Hippocampal formation (tissue), 2 donors: ENCODE results near the gene HMX1.

ENCODE experiments used
- DNase-seq, 2 donors: peaks; one replicate each; lab custom pipeline; 2025; lab: John Stamatoyannopoulos, UW

Gene HMX1

DNA sequence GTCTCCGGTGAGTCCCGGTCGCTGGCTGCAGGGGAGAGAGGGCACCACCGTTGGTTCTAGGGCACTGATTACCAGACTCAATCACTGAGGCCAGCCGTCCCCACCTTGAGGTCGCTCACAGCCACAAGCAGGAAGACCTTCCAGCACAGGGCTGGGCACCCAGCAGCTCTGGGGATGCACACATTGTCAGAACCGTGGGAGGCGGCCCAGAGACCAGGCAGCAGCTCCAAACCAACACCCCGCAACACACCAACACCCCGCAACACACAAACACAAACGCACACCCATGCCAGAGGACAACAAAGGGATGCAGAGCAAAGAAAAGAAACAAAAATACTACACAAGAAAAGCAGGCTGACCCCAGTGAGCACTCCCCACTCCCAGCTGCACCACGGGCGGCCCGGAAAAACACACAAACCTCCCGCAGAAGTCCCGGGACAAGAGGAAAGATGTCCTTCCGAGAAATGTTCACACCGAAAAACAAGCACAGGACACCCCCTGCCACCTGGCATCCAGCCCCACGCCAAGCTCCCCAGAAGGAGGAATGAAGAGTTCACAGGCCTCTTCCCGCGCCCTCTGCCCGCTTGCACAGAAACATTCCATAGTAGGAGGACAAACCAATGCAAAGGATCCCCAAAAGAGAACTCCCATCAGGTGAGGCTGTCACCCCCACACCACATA is 3.2 kb downstream of the HMX1 start:
- DNase-seq: no peak

DNA sequence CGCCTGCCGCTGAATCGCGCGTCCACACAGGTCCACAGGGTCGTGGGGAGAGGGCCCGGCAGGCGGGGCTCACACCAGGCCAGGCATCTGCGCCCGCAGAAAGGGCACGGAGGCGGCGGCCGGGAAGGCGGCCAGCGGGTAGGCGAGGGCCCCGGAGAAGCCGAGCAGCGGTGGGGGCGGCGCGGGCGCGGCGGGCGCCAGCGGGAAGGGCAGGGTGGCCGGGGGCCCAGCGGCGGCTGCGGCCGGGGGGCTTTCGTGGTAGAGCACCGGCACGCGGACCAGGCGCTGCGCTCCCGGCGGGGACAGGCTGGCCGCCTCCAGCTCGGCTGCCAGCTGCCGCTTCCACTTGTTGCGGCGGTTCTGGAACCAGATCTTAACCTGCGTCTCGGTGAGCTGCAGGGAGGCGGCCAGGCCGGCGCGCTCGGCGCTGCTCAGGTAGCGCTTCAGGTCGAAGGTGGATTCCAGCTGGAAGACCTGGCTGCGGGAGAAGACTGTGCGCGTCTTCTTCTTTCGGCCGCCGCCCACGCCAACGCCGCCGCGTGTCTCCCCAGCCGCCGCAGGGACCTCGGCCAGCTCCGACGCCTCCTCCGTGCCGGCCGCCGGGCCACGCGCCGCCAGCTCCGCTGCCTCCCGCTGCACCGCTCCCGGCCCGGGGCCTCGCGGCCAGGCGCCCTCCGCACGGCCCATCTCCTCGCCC is 3.9 kb downstream of the HMX1 start:
- no peak for DNase-seq

- DNase-seq: no peak
Measured at GRCh38 chr4:8866828-8867623, 4.6 kb downstream of the HMX1 start.

GRCh38 chr4:8866421-8866820 is 5.2 kb downstream of the HMX1 start:
- DNase-seq: no peak

DNA sequence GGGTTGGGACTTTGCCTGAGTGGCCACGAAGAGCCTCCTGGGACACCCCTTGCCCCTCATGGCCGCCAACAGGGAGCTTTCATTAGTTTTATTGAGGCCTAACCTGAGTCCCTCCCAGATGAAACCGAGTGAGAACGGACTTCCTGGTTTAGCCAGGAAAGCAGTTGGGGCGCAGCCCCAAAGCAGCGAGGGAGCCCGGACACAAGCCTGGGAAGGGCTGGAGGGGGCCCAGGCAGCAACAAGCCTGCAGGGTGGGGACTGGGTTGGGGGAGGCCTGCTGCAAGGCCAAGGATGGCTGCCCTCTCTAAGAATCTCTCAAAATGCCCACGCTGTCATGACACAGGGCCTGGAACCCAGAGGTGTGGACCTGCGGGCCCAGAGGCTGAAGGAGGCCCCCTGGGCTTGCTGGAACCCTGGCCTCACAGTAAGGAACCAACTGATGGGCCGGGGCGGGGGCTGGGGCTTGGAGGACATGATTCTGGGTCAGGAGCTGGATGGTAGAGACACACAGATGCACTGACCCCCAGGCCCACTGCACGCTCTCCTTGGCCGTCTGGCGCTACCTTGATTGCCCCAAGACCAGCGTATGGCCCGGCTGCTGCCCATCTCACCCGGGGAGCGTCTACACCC is 5.8 kb downstream of the HMX1 start:
- DNase-seq: no peak

DNA sequence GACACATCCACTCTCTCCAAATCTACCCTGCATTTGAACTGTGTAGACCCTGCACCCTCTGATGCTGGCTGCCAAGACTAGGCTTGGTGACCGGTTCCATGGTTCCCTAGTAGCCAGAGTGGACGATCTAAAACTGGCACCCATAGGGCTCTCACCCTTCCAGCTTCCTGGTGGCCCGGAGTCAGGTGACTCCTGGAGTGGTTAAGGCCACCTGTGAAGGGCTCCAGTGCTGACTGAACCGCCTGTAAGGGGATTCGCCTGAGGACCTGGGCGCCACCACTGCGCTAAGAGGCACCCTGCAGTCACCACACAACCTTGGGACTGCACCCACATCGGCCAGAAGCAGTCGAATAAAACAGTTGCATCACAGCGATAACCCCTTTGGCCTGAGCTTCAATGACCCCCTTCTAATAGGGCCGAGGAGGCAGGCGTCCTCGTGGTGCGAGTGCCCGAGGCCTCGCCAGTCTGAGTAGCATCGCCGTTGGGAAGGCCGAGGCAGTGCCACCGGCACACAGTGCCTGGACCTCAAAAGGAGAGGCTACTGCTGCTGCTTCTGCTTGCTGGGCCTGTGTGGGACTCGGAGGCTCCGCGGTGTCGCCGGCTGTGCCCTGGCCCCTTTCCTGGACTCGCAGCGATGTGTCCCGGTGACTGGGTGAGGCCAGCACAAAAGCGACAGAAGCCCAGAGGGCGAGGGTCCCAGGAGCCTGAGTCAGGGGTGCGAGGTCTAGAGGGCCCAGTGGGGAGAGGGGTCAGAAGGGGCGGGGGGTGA is 6.5 kb downstream of the HMX1 start:
- no peak for DNase-seq

GRCh38 chr4:8863686-8864682 is 7.7 kb downstream of the HMX1 start:
- no peak for DNase-seq

DNA sequence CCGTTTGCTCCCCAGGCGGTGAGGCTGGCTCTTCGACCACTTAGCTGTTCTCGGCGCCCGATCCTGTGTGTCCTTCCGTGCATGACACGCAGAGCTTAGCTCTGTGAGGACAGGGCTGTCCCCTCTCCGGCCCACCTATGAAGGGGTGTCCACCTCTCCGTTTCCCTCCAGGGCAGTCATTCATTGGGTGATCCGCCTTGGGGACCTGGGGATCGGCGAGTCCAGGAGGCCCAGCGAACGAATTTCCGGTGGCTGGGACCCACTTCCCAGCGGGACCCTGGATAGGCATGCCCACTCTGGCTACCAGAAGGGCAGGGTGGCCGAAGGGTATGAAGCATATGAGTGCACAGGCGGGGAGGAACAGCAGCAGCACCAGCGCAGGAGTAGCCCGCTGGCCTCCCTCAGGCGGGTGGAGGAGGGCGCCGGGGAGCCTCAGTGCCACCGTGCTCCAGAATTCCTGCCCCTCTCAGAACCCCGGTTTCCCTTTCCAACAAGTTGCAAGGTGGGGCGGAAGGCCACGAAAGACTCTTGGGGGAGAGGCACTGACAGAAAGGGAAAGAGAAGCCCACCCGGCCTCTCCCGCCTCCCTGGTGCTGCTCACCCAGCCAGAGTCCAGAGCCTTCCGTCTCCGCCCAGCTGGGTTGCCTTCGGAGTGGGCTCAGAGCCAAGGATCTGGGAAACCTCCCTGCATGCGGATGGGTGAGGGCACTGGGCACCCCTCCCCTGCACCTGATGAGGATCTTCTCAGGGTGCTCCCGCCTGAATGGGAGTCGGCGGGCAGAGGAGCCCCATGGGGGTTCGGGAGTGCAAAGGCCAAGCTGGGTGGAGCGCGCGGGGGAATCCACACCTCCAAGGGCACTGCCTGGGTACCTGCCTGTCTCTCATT is 8.6 kb downstream of the HMX1 start:
- no peak for DNase-seq

- no peak for DNase-seq
Measured at GRCh38 chr4:8862334-8862733, 9.3 kb downstream of the HMX1 start.

DNA sequence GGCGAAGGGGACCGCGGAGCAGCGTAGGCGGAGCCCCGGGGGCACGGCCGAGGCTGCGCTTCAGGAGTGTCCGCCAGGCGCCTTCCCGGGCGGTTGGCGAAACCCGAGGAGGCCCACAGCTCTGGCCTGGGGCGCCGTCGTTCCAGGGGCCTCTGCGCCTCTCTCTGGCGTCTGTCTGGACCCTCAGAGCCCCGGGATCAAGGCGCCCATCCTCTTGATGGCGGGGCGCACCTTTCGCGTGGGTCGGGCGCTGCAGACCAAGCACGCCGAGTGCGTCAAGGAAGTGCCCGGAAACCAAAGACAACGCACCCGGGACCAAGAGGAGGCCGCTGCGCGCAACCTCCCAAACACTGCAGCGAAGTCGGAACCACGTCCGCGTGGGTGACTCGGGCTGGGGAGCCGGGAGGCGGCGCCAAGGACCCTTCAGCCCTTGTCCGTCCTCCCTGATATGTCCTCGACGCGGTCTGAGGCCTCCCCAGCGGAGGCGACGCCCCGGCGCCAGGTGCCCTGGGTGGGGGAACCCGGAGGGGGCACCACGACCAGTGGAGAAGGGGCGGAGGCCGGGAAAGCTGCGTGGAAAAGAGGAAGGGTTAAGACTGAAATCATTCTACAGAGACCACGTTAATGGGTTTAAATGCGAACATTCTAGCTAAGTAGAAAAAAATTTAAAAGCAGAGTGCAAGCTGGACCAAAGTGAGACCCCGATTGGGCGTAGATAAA is 9.9 kb downstream of the HMX1 start:
- no peak for DNase-seq

- no peak for DNase-seq
Measured at GRCh38 chr4:8860892-8861575, 10.6 kb downstream of the HMX1 start.

GRCh38 chr4:8860096-8860891 is 11.3 kb downstream of the HMX1 start:
- DNase-seq: no peak

DNA sequence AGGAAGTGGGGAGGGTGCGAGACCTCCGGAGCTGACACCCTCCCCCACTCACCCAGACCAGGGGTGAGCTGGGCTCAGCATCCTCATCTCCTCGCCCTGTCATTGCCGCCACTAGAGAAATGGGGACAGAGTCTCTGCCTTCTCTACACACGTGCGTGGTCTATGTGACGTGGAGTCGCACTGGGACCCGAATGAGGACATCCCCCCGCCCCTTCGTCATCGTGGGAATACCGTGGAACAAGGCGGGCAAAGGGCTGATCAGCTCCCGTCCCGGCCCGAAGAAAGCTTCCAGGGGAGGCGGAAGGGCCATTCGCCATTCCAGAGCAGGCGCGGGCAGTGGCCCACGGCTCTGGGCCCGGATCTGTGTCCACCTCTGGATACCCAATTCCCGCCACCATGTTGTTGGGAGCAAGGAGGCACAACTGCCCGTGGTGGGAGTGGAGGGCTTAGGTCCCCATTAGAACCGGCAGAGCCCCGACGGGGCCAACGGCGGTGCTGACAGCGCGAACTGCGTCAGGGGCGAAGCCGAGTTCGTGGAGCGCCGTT is 12.0 kb downstream of the HMX1 start:
- no peak for DNase-seq

- no peak for DNase-seq
Measured at GRCh38 chr4:8858701-8859210, 12.9 kb downstream of the HMX1 start.

GRCh38 chr4:8857766-8858700 is 13.6 kb downstream of the HMX1 start:
- no peak for DNase-seq
